HUES6 (cell line): Measurements from ENCODE around the gene DRD4.

Experiments
- H3K27ac ChIP-seq: 2 replicates; pipeline ENCODE4 v1.7.0; 2013; ENCODE audit warnings: low read depth, mild to moderate bottlenecking, low read length, inconsistent platforms
- H3K27me3 ChIP-seq: 2 replicates; pipeline ENCODE4 v1.6.1; 2013; ENCODE audit warnings: low read length; ENCODE audit not compliant: control insufficient read depth, insufficient read depth
- H3K36me3 ChIP-seq: 2 replicates; pipeline ENCODE4 v1.6.1; 2013; ENCODE audit warnings: low read length; ENCODE audit not compliant: control insufficient read depth, insufficient read depth
- H3K4me1 ChIP-seq: 2 replicates; pipeline ENCODE4 v1.6.1; 2013; ENCODE audit warnings: low read length; ENCODE audit not compliant: control insufficient read depth, insufficient read depth
- H3K4me3 ChIP-seq: 2 replicates; pipeline ENCODE4 v1.5.1; 2013; ENCODE audit warnings: low read depth, low read length
- H3K9ac ChIP-seq: one replicate; pipeline ENCODE4 v1.6.1; 2013; ENCODE audit warnings: mild to moderate bottlenecking, low read length
- H3K9me3 ChIP-seq: 2 replicates; pipeline ENCODE4 v1.6.1; 2013; ENCODE audit warnings: low read depth, low read length; ENCODE audit not compliant: control insufficient read depth, insufficient read depth

DRD4 gene

DNA sequence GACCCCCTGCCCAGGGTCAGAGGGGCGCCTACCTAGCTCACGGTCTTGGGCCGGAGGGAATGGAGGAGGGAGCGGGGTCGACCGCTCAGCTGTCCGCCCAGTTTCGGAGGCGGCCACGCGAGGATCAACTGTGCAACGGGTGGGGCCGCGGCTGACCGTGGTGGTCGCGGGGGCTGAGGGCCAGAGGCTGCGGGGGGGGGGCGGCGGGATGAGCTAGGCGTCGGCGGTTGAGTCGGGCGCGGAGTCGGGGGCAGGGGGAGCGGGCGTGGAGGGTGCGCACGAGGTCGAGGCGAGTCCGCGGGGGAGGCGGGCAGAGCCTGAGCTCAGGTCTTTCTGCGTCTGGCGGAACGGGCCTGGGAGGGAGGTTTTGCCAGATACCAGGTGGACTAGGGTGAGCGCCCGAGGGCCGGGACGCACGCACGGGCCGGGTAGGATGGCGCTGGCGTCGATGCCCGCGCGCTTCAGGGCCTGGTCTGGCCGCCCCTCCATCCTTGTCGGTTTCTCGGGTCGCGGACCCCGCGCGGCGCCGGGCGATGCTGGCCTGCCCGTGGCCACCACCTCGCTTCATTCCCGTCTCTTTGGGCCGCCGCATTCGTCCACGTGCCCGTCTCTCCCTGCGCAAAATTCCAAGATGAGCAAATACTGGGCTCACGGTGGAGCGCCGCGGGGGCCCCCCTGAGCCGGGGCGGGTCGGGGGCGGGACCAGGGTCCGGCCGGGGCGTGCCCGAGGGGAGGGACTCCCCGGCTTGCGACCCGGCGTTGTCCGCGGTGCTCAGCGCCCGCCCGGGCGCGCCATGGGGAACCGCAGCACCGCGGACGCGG is at the start of gene DRD4:
Gene DRD4 (plus strand): TSS at position 759 of the 822 bp plus-strand sequence. CDS start 36 bp downstream, at position 795.
- H3K36me3 ChIP-seq: no peaks in the 10 kb centered on the region
- peaks cover 48% of the 10 kb centered on the region for H3K27me3 ChIP-seq
- peak within 1 kb of the TSS; percentile 54 for H3K4me3 ChIP-seq
- peaks cover 18% of the 10 kb centered on the region for H3K4me1 ChIP-seq
- H3K27ac ChIP-seq: no peak within 1 kb of the TSS
- H3K9me3 ChIP-seq: no peaks in the 10 kb centered on the region
- H3K9ac ChIP-seq: peak within 1 kb of the TSS; percentile 31

DNA sequence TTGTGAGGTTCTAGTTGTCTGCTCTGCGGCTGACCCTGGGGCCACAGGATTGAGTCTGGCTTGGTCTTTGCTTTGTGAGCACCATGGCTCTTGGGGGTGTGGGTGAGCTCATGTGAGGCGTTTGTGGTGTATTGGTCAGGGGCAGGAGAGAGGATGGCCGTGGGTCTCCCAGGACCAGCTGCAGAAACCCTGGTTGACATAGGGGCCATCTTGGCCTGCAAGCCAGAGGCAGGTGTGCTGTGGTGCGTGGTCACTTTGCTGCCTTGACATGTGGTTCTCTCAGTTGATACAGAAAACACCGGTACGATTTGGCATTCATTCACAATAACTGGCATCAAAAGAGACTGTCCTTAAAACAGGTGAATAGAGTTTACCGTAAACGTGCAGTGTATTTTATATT is 49.5 kb upstream of the DRD4 start:
- Histone ChIP-seq H3K27me3 (no peaks in the 10 kb centered on the region), H3K36me3 (peaks cover 75% of the 10 kb centered on the region), H3K9me3 (no peaks in the 10 kb centered on the region), H3K27ac (no peak overlapping the region), H3K4me3 (no peak overlapping the region), H3K9ac (no peak overlapping the region), H3K4me1 (no peaks in the 10 kb centered on the region)

DNA sequence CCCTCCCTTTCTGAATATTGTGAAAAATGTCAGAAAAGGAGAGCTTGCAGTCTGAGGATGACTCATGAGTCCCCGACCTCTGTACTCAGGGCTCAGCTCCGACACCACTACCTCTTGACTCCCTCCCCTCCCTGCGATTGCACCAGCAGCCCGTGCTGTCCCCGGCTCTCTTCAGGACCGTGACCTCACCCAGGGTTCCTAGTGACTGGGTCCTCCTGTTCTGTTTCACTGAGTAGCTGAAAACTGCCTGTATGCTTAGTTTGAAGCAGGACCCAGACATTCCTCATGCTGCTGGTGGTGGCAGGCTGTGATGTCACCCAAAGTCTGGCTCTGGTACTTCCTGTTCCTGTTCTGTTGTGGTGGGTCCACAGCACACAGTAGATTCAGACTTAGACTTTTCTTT is 49.1 kb upstream of the DRD4 start:
- Histone ChIP-seq H3K4me1 (no peaks in the 10 kb centered on the region), H3K9me3 (no peaks in the 10 kb centered on the region), H3K36me3 (peaks cover 79% of the 10 kb centered on the region), H3K9ac (no peak overlapping the region), H3K27ac (no peak overlapping the region), H3K27me3 (no peaks in the 10 kb centered on the region), H3K4me3 (no peak overlapping the region)

DNA sequence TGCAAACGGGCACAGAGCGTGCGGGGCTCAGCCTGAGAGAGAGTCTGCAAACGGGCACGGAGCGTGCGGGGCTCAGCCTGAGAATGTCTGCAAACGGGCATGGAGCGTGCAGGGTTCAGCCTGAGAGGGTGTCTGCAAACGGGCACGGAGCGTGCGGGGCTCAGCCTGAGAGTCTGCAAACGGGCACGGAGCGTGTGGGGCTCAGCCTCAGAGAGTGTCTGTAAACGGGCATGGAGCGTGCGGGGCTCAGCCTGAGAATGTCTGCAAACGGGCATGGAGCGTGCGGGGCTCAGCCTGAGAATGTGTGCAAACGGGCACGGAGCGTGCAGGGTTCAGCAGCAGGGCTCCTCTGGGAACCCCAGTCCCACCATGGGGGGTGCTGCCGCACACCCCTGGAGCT is 47.3 kb upstream of the DRD4 start:
- Histone ChIP-seq H3K27me3 (no peaks in the 10 kb centered on the region), H3K4me1 (no peaks in the 10 kb centered on the region), H3K36me3 (peaks cover 85% of the 10 kb centered on the region), H3K4me3 (no peak overlapping the region), H3K9ac (no peak overlapping the region), H3K27ac (no peak overlapping the region), H3K9me3 (no peaks in the 10 kb centered on the region)

DNA sequence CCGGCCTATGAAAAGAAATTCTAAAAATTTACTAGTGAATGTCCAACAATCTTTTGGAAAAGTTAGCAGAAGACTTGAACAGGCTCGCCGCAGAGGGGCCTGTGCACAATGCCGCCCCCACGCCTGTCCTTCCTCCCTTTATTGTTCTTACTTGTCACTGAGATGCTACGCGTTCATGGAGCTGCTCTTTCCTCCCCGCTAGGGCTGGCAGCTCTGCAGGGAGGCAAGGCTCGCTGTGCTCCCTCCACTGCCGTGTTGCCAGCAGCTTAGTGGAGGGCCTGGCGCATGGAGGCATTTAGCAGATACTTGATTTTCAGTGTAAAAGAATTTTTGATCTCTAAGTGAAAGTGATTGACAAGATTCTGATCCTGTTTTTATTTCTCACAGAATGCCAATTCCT is 46.1 kb upstream of the DRD4 start:
- H3K4me1 ChIP-seq: no peaks in the 10 kb centered on the region
- H3K9me3 ChIP-seq: no peaks in the 10 kb centered on the region
- no peaks in the 10 kb centered on the region for H3K27me3 ChIP-seq
- H3K36me3 ChIP-seq: peaks cover 94% of the 10 kb centered on the region
- no peak overlapping the region for H3K27ac ChIP-seq
- no peak overlapping the region for H3K4me3 ChIP-seq
- no peak overlapping the region for H3K9ac ChIP-seq

DNA sequence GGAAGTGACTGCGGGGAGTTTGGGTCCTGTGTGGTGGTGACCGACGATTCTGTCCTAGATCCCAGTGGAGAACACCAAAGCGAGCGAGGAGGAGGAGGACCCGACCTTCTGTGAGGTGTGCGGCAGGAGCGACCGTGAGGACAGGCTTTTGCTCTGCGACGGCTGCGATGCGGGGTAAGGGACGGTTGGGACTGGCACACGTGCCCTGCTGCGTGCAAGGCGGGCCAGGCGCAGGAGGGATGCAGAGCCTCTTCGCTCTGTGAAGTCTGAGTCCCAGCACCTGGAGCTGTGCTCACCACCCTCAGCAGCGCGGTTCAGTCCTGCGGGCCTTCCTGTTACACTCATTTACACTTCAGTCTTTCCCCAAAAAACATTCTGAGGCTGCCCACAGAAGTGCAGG is 44.6 kb upstream of the DRD4 start:
- Histone ChIP-seq H3K4me3 (no peak overlapping the region), H3K9me3 (no peaks in the 10 kb centered on the region), H3K9ac (no peak overlapping the region), H3K27ac (no peak overlapping the region), H3K36me3 (peaks cover 93% of the 10 kb centered on the region), H3K27me3 (no peaks in the 10 kb centered on the region), H3K4me1 (no peaks in the 10 kb centered on the region)

DNA sequence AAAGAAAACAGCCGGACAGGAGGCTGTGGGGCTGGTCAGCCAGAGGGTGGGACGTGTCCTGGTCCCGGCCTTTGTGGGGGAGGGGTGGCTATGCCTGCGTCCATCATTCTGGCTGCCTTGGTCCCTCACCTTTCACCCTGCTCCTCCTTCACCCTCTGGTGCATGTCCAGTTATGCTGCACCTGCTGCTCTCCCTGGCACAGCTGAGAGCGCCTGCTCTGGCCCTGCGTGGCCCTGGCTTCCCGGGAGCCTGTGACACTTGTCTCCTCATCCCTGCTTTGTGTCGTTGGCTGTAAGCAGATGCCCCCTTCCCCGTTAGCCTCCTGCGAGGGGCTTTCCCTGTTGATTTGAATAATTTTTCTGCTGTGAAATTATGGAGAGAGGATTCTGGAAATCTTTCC is 44.2 kb upstream of the DRD4 start:
- H3K4me3 ChIP-seq: no peak overlapping the region
- no peak overlapping the region for H3K9ac ChIP-seq
- H3K9me3 ChIP-seq: no peaks in the 10 kb centered on the region
- H3K4me1 ChIP-seq: no peaks in the 10 kb centered on the region
- no peaks in the 10 kb centered on the region for H3K27me3 ChIP-seq
- no peak overlapping the region for H3K27ac ChIP-seq
- H3K36me3 ChIP-seq: peaks cover 93% of the 10 kb centered on the region

DNA sequence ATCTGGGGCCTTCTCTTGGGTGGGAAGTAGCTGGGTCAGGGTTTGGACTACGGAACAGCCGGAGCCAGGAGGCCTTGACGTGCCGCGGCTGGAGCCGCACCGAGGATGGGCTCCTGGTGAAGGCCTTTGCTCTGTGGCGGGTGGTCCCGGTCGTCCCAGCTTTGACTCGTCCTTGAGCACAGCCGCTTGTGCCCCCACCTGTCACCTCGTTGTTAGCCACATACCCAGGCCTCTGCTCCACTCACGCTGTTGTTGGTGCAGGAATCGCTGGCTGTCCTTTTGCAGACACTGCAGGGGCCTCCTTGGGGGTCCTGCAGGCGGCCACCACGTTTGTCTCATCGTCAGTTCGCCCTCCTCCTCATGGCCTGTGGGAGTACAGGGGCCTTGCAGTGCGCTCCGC is 43.7 kb upstream of the DRD4 start:
- Histone ChIP-seq H3K9ac (no peak overlapping the region), H3K27me3 (no peaks in the 10 kb centered on the region), H3K36me3 (peaks cover 93% of the 10 kb centered on the region)

DNA sequence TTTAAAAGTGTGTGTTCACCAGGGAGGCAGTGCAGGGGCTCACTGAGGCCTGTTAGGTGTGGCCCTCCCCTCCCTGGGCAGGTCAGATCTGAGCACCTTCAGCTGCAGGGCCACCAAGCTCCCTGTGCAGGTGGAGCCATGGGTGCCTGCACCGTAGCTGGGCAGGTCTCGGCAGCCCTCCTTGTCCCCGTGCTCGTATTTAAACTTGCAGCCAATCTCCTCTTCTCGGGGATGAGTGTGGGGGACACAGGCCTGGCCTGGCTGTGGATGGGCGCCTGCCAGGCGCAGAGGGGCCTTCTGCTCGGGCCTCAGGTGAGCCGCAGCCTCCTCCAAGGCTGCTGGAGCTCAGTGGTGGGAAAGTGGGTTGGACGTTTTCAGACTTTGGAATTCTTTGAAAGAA is 41.7 kb upstream of the DRD4 start:
- Histone ChIP-seq H3K27me3 (no peaks in the 10 kb centered on the region), H3K27ac (no peak overlapping the region), H3K4me1 (no peaks in the 10 kb centered on the region), H3K9ac (no peak overlapping the region), H3K4me3 (no peak overlapping the region), H3K9me3 (no peaks in the 10 kb centered on the region), H3K36me3 (peaks cover 90% of the 10 kb centered on the region)

More for the DNA sequence above, 43.7 kb upstream of the DRD4 start:
- no peak overlapping the region for H3K27ac ChIP-seq
- no peaks in the 10 kb centered on the region for H3K4me1 ChIP-seq
- no peaks in the 10 kb centered on the region for H3K9me3 ChIP-seq
- no peak overlapping the region for H3K4me3 ChIP-seq

DNA sequence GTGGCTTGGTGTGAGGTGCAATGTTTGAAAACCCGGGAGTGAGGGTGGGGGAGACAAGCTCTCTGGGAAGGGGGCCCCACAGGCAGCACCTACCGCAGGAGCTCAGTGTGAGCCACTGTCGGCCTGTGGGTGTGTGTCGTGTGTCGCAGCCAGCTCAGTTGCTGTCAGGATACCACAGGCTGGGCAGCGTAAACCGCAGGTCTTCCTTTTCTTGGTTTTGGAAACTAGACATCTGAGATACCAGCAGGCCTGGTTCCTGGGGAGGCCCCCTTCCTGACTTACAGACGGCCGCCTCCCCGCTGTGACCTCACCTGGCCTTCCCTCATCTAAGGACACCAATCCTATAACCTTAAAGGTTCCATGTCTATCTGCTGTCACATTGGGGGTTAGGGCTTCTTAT is 40.7 kb upstream of the DRD4 start:
- H3K4me3 ChIP-seq: no peak overlapping the region
- no peaks in the 10 kb centered on the region for H3K4me1 ChIP-seq
- no peak overlapping the region for H3K27ac ChIP-seq
- no peak overlapping the region for H3K9ac ChIP-seq
- H3K27me3 ChIP-seq: no peaks in the 10 kb centered on the region
- peaks cover 88% of the 10 kb centered on the region for H3K36me3 ChIP-seq
- no peaks in the 10 kb centered on the region for H3K9me3 ChIP-seq

DNA sequence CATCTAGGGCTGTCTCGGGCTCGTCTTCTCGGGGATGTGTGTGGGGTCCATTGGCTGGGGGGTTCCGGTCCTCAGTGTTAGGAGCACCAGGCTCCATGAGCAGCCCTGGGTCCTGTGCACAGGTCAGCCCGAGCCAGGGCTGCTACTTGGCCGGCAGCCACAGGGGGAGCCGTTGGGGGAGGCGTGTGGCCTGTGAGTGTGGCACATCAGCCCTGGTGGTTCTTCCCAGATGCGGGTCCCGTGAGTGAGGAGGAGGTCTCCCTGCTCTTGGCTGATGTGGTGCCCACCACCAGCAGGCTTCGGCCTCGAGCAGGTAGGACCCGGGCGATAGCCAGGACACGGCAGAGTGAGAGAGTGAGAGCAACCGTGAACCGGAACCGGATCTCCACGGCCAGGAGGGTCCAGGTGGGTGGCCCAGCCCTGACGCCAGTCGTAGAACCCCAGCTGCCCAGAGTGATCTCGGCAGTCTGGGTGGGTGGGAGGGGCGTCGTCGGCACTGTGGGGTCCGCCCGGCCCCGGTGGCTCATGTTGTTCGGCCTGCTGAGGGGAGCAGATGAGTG is 39.8 kb upstream of the DRD4 start:
- Histone ChIP-seq H3K36me3 (peaks cover 92% of the 10 kb centered on the region), H3K4me1 (no peaks in the 10 kb centered on the region), H3K9me3 (no peaks in the 10 kb centered on the region), H3K9ac (no peak overlapping the region), H3K27ac (no peak overlapping the region), H3K4me3 (no peak overlapping the region), H3K27me3 (no peaks in the 10 kb centered on the region)
